Endothelial cell of umbilical vein (primary cell): ENCODE measurements around the gene TMEM181. TPM values are rescaled to one million over a fixed set of nuclear protein-coding genes. Genes with fewer than 3 reads are reported as not detected.

Experiments used
- BruUV-seq: library from RNA; stranded (reverse); fragments of 400-500 nt; replicated peaks from 2 replicates; lab custom pipeline; 2021; lab: Mats Ljungman, UMichigan
- CTCF ChIA-PET: fragments of 300-600, 350-600 bp; sonication (Branson Sonifier 250); formaldehyde crosslinking; loops from one replicate; lab custom pipeline; 2021; ENCODE audit warnings: antibody characterized with exemption, inconsistent platforms; lab: Charles Lee
- POLR2A ChIA-PET: fragments of 300-600, 350-600 bp; sonication (Branson Sonifier 250); formaldehyde crosslinking; loops from one replicate; lab custom pipeline; 2021; ENCODE audit warnings: antibody characterized with exemption, inconsistent platforms; lab: Charles Lee
- DNase-seq: peaks from one replicate; pipeline ENCODE4 v3.0.0-alpha.2; 2011; ENCODE audit warnings: low read depth, low spot score
- FAIRE-seq: peaks from 2 replicates; lab custom pipeline; 2011; peaks lifted over from hg19 to GRCh38; lab: Jason Lieb, UNC
- H2AFZ ChIP-seq: 2 replicates; pipeline ENCODE4 v1.6.0; 2012; ENCODE audit warnings: low read depth, low read length, control low read depth, inconsistent platforms
- H3K27ac ChIP-seq: 2 replicates; pipeline ENCODE4 v1.5.1; 2011; ENCODE audit warnings: low read depth, mild to moderate bottlenecking, control low read depth, low read length, moderate library complexity; ENCODE audit not compliant: insufficient read depth
- H3K27me3 ChIP-seq, 2 experiments: 2 replicates each; pipeline versions ENCODE4 v1.6.0 to v1.6.1; 2011; ENCODE audit warnings: low read length in 2 of 2, mixed read lengths in 1 of 2; ENCODE audit not compliant: control insufficient read depth in 2 of 2, insufficient read depth in 2 of 2
- H3K36me3 ChIP-seq, 2 experiments: 2 replicates in 1 of 2; 3 replicates in 1 of 2; pipeline ENCODE4 v1.5.1; 2011; ENCODE audit warnings: low read length in 2 of 2, mild to moderate bottlenecking in 1 of 2, moderate library complexity in 1 of 2; ENCODE audit not compliant: control insufficient read depth in 2 of 2, insufficient read depth in 2 of 2; ENCODE audit errors: extremely low read depth in 1 of 2
- H3K4me1 ChIP-seq: 3 replicates; pipeline ENCODE4 v1.5.1; 2011; ENCODE audit warnings: mild to moderate bottlenecking, low read length; ENCODE audit not compliant: control insufficient read depth, insufficient read depth; ENCODE audit errors: extremely low read depth
- H3K4me2 ChIP-seq: 2 replicates; pipeline ENCODE4 v1.6.1; 2011; ENCODE audit warnings: low read length, control low read depth, mixed read lengths; ENCODE audit not compliant: insufficient read depth
- H3K4me3 ChIP-seq, 3 experiments: fragments of 200-600 bp in 1 of 3; sonication (generic), shearing (Covaris generic) in 1 of 3; replicated peaks in 1 of 3; 2 replicates each; pipeline ENCODE4 v1.5.1; 2011 to 2016; ENCODE audit warnings: control low read depth in 3 of 3, low read length in 3 of 3, mild to moderate bottlenecking in 2 of 3, inconsistent platforms in 1 of 3, low read depth in 1 of 3, moderate library complexity in 1 of 3; ENCODE audit not compliant: insufficient read depth in 1 of 3
- H3K79me2 ChIP-seq: 2 replicates; pipeline ENCODE4 v1.6.0; 2012; ENCODE audit warnings: low read length, inconsistent platforms; ENCODE audit not compliant: control insufficient read depth, insufficient read depth
- H3K9ac ChIP-seq: replicated peaks from 2 replicates; pipeline ENCODE3; 2011; ENCODE audit warnings: low read length, control low read depth; ENCODE audit not compliant: insufficient read depth; ENCODE audit errors: extremely low read depth
- H3K9me1 ChIP-seq: replicated peaks from 3 replicates; pipeline ENCODE4 v1.6.0; 2011; ENCODE audit warnings: mild to moderate bottlenecking, low read length; ENCODE audit not compliant: control insufficient read depth, insufficient read depth; ENCODE audit errors: extremely low read depth
- H3K9me3 ChIP-seq: replicated peaks from 2 replicates; pipeline ENCODE4 v1.5.1; 2012; ENCODE audit warnings: low read length, inconsistent platforms; ENCODE audit not compliant: control insufficient read depth, insufficient read depth
- H4K20me1 ChIP-seq: replicated peaks from 2 replicates; pipeline ENCODE3; 2011; ENCODE audit warnings: mild to moderate bottlenecking, low read length; ENCODE audit not compliant: control insufficient read depth, insufficient read depth; ENCODE audit errors: extremely low read depth
- CTCF ChIP-seq, 2 donors: IDR thresholded peaks; 1 replicate in 1 of 2; 2 replicates in 1 of 2; pipeline ENCODE4 v1.5.1; 2011; ENCODE audit warnings: low read length in 2 of 2, mild to moderate bottlenecking in 2 of 2, moderate library complexity in 2 of 2, control low read depth in 1 of 2, inconsistent platforms in 1 of 2, low read depth in 1 of 2; ENCODE audit not compliant: insufficient read depth in 1 of 2; ENCODE audit errors: extremely low read depth in 1 of 2
- EZH2 ChIP-seq: IDR thresholded peaks from 2 replicates; pipeline ENCODE4 v1.6.1; 2012; ENCODE audit warnings: borderline replicate concordance, low read depth, mild to moderate bottlenecking, moderate library complexity, low read length, inconsistent platforms; ENCODE audit not compliant: severe bottlenecking
- FOS ChIP-seq: IDR thresholded peaks from 2 replicates; pipeline ENCODE4 v1.6.1; 2011; ENCODE audit warnings: mild to moderate bottlenecking, low read length, moderate library complexity, borderline replicate concordance; ENCODE audit not compliant: insufficient read depth
- GATA2 ChIP-seq: IDR thresholded peaks from 2 replicates; pipeline ENCODE4 v1.7.0; 2011; ENCODE audit warnings: low read depth, mild to moderate bottlenecking, moderate library complexity, mixed read lengths, low read length; ENCODE audit not compliant: insufficient read length, insufficient read depth
- MAX ChIP-seq: IDR thresholded peaks from 2 replicates; pipeline ENCODE4 v1.6.1; 2011; ENCODE audit not compliant: insufficient read depth, insufficient read length
- MYC ChIP-seq: IDR thresholded peaks from one replicate; pipeline ENCODE4 v1.6.1; 2011; ENCODE audit warnings: mild to moderate bottlenecking, low read depth, low read length
- POLR2A ChIP-seq: IDR thresholded peaks from 2 replicates; pipeline ENCODE4 v1.6.1; 2012; ENCODE audit warnings: low read depth, mild to moderate bottlenecking, control low read depth, low read length
- POLR2AphosphoS5 ChIP-seq: IDR thresholded peaks from 2 replicates; pipeline ENCODE4 v1.6.1; 2012; ENCODE audit warnings: low read depth, mild to moderate bottlenecking, control low read depth, low read length, moderate library complexity; ENCODE audit not compliant: insufficient read depth
- dilution Hi-C: fragments of 300-500 bp; cut with MboI; formaldehyde crosslinking; loops from one replicate; pipeline ENCODE4 v1.15.0; 2019; ENCODE audit warnings: low sequenced_read_pairs; ENCODE audit not compliant: extremely low pct_ligation_motif_present
- intact Hi-C: fragments of 100-400 bp; cut with micrococcal nuclease; formaldehyde crosslinking; loops from one replicate; pipeline ENCODE4 v1.10.0; 2022
- polyA plus RNA-seq, 4 experiments: library from polyadenylated mRNA; depleted of rRNA in 3 of 4; stranded (reverse) in 3 of 4; unstranded in 1 of 4; fragments of >200 nt; gene quantifications; 2 replicates each; pipeline versions ENCODE4 v1.2.1 to v1.2.3, GENCODE V29; 2011 to 2012; ENCODE audit warnings: missing spikeins in 1 of 4
- total RNA-seq: library from RNA; stranded (reverse); gene quantifications from 2 replicates; pipeline ENCODE4 v1.2.3, GENCODE V29; 2021

Gene TMEM181
- total and polyA plus RNA-seq, 2 donors (not counting 3 experiments of a cell fraction or from before 2014, with no cell fraction given), result 21.7 to 33.5 TPM

- H3K27ac ChIP-seq, result no peak overlapping the region
- POLR2A ChIA-PET, result interaction anchor here (0.6 to 1.4 kb wide), 2 partner anchors 10 to 364 kb away, joined by 3 read pairs; no protein-coding TSS in a partner anchor
- BruUV-seq, result no TSS peak
- H3K9me3 ChIP-seq, result no peaks in the 10 kb centered on the region
- peaks cover 22% of the 10 kb centered on the region for H3K4me1 ChIP-seq
- no peak overlapping the region for H3K4me2 ChIP-seq
- no peak overlapping the region for H3K4me3 ChIP-seq
- dilution Hi-C loops (no loop called here), intact Hi-C loops (no loop called here)
- H4K20me1 ChIP-seq, result no peaks in the 10 kb centered on the region
- no peaks in the 10 kb centered on the region for H3K9me1 ChIP-seq
- H3K36me3 ChIP-seq, result no peaks in the 10 kb centered on the region
- no peak for DNase-seq
- FAIRE-seq, result no peak
- TF ChIP-seq POLR2A, result no peak
- TF ChIP-seq MYC, result no peak
- TF ChIP-seq GATA2, result no peak
- TF ChIP-seq EZH2, result no peak
- TF ChIP-seq FOS, result no peak
- TF ChIP-seq POLR2AphosphoS5, result no peak
- TF ChIP-seq CTCF (IDR thresholded peaks at IDR 0.05; ENCODE audit: extremely low read depth in 1 of 2, insufficient read depth in 1 of 2, low read depth in 1 of 2, low read length in 2 of 2), result no peak
- no peak for TF ChIP-seq MAX
- H3K27me3 ChIP-seq, result no peaks in the 10 kb centered on the region
- no peak overlapping the region for H3K9ac ChIP-seq
- H2AFZ ChIP-seq, result no peak overlapping the region
- H3K79me2 ChIP-seq, result peaks cover 81% of the 10 kb centered on the region
- CTCF ChIA-PET, result interaction anchor here (0.9 to 2.5 kb wide), 6 partner anchors 10 to 343 kb away, joined by 3 to 14 read pairs (median 4); no protein-coding TSS in a partner anchor
These were observed 4.6 kb downstream of the TMEM181 start for GRCh38 chr6:158564243-158565121.
